Measurements from ENCODE around the gene RERG.

- TF ChIP-seq CTCF (IDR thresholded peaks at IDR 0.05; ENCODE audit: extremely low read depth in 1 of 2, insufficient read depth in 1 of 2, low read depth in 1 of 2, low read length in 2 of 2): peak; percentile 9 to 40
- no peak for TF ChIP-seq POLR2A (IDR thresholded peaks at IDR 0.05; ENCODE audit: low read depth, low read length)
- TF ChIP-seq FOS (IDR thresholded peaks at IDR 0.05; ENCODE audit: borderline replicate concordance, insufficient read depth, low read length): no peak
- TF ChIP-seq, protein P1, sequence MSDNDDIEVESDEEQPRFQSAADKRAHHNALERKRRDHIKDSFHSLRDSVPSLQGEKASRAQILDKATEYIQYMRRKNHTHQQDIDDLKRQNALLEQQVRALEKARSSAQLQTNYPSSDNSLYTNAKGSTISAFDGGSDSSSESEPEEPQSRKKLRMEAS (IDR thresholded peaks at IDR 0.05; ENCODE audit: insufficient read depth, insufficient read length): no peak
- TF ChIP-seq EZH2 (IDR thresholded peaks at IDR 0.05; ENCODE audit: borderline replicate concordance, low read depth, low read length, severe bottlenecking): no peak
- no peak for TF ChIP-seq JUN (IDR thresholded peaks at IDR 0.05; ENCODE audit: borderline replicate concordance, insufficient read depth, insufficient read length, low read depth)
- TF ChIP-seq POLR2AphosphoS5 (IDR thresholded peaks at IDR 0.05; ENCODE audit: insufficient read depth, low read depth, low read length): no peak
Measured at GRCh38 chr12:15151161-15152091, 69.8 kb downstream of the RERG start.
